ENCODE results near the gene TYW1.
"Not testable (repeated sequence)": the region's sequence is repeated elsewhere in the genome, so short reads cannot be mapped to it uniquely, and the experiment has no call there.

The TYW1 gene

DNA sequence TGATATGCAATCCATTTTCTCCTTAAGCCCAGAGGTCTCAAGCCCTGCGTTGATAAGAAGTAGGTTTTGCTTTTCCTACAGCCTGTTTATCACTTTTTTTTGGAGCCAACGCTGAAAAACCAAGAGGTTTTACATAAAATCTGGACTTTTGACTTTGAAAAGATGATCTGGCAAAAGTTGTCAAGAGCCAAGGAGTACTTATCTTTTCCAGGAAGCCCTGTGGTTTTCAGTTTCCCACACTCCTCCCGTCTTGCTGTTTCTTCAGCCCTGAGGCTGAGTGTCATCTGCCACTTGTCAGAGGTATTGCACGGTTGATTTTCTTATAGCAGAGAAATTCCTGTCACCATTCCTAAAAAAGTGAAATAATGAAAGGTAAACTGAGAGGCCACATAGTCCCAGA, 108.7 kb downstream of the TYW1 start:
- DNase-seq (ENCODE audit: low read depth), result peak; percentile 15
- TF ChIP-seq, protein P1, sequence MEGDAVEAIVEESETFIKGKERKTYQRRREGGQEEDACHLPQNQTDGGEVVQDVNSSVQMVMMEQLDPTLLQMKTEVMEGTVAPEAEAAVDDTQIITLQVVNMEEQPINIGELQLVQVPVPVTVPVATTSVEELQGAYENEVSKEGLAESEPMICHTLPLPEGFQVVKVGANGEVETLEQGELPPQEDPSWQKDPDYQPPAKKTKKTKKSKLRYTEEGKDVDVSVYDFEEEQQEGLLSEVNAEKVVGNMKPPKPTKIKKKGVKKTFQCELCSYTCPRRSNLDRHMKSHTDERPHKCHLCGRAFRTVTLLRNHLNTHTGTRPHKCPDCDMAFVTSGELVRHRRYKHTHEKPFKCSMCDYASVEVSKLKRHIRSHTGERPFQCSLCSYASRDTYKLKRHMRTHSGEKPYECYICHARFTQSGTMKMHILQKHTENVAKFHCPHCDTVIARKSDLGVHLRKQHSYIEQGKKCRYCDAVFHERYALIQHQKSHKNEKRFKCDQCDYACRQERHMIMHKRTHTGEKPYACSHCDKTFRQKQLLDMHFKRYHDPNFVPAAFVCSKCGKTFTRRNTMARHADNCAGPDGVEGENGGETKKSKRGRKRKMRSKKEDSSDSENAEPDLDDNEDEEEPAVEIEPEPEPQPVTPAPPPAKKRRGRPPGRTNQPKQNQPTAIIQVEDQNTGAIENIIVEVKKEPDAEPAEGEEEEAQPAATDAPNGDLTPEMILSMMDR (conservative IDR thresholded peaks at IDR 0.05; ENCODE audit: control insufficient read depth, insufficient read depth, low read depth, low read length), result no peak
- H3K4me3 ChIP-seq (ENCODE audit: control insufficient read depth, low read depth, low read length), result no peak overlapping the region

DNA sequence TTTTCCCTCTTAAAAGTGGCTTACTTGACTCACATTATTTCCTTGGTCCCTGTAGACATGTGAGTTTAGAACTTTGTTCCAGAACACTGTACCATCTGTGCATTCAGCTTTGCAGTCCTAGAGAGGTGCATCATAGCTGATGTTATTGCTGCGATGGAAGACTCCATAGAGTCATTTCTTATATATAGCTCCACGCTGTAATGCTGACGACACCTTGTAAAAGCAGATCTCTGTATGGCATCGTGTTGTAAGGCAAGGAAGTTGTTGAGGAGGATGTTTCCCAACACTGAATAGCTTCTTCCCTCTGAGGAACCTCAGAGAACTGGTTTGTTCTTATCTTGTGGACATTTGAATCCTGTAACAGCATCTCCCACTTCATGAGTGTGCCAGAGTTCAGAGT, 109.6 kb downstream of the TYW1 start:
- not testable (repeated sequence) for DNase-seq (ENCODE audit: low read depth); H3K4me3 ChIP-seq (ENCODE audit: control insufficient read depth, low read depth, low read length)

DNA sequence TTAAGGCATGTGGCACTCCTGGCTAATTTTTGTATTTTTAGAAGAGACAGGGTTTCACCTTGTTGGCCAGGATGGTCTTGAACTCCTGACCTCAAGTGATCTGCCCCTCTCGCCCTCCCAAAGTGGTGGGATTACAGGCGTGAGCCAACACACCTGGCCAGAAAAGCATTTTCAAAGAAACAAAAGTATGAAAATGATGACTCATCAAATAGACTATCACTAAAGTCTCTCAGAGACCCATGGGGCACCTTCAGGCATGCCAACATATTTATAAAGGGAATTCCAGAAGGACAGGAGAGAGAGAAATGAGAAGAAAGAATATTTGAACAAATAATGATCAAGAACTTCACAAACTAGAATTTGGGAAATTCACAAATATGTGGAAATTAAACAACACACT, 114.7 kb downstream of the TYW1 start:
- not testable (repeated sequence) for DNase-seq (ENCODE audit: low read depth); H3K4me3 ChIP-seq (ENCODE audit: control insufficient read depth, low read depth, low read length)

DNA sequence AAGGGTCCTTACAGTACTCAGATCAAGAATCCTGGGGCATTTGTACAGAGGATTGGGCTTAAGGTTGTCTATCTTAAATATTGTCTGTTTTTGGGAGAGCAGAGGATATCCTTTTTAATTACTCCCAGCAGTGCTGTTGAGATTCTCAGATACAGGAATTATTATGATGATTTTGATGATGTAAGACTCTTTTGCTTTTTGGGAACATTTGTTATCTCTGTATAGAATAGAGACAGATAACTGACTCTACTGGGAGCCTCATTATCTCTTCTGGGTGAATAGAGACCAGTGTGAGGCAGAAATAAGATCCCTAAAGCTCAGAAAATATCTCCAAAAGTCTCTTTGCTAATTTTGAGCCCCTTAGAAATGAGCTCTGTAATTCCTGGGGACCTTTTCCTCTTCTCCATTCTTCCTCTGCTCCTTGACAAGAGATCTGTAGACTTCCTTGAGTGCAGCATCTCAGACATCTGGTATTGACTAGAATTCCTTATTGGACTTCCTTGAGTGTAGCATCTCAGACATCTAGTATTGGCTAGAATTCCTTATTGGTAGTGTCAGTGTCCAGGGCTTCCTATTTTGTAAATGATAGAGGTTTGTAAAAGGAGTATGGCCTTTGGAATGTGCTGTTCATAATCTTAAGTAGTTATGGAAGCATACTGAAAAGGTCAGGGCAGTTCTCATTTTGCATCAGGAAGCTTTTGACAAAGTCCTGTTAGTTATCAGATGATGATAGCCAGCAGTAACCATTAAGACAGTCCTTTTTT, 118.0 kb downstream of the TYW1 start:
- DNase-seq (ENCODE audit: low read depth), result peak; percentile 12
- H3K4me3 ChIP-seq (ENCODE audit: control insufficient read depth, low read depth, low read length), result not testable (repeated sequence)

DNA sequence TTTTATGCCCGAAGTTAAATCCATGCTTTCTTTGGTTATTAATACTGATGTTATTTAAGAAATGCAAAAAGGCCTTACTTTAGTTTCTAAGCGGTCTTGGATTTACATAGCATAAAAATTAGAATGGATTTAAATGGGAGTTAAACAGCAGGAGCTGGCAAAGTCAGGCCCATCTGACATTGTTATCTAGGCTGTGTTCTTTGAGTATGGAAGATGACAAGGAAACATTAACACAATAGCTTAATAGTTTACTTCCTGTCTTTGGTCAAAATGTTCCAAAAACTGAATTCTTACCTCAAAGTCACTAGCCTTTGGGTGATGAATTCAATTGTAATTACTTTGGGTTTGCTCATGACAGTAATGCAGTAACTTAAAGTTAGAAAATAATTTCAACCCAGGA, 123.9 kb downstream of the TYW1 start:
- not testable (repeated sequence) for DNase-seq (ENCODE audit: low read depth); H3K4me3 ChIP-seq (ENCODE audit: control insufficient read depth, low read depth, low read length)

DNA sequence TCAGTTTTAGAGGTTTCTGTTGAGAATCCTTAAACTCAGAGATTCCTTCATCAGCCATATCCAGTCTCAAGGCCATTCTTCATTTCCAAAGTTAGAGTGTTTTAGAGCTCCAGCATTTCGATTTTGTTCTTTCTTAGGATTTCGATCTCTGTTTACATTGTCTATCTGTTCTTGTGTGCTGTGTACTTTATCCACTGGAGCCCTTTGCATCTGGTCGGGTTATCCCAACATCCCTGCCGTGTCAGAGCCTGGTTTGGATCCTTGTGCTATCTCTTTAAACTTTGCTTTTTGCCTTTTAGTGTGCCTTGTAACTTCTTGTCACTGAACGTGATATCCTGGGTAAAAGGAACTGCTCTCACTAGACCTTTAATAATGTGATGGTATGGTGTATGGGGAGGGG, 131.6 kb downstream of the TYW1 start:
- H3K4me3 ChIP-seq (ENCODE audit: control insufficient read depth, low read depth, low read length); DNase-seq (ENCODE audit: low read depth): not testable (repeated sequence)

DNA sequence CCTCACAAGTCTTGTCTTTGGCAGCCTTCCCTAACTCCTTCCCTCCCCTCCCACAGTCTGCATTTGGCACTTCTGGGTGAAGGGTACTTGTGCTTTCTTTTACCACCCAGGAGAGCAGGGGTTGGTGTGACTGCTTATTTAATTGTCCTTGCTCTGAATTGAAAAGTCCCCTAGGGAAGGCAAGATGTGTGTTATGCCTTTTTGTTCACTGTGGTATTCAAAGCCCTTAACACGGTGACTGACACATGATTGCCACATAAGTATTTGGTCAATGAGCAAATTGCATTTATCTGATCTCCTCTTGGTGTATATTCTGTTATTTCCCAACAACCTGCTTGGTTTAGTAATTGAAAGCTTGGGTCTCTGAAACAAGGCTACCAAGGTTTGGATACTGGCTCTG, 134.1 kb downstream of the TYW1 start:
- not testable (repeated sequence) for H3K4me3 ChIP-seq (ENCODE audit: control insufficient read depth, low read depth, low read length); DNase-seq (ENCODE audit: low read depth)

DNA sequence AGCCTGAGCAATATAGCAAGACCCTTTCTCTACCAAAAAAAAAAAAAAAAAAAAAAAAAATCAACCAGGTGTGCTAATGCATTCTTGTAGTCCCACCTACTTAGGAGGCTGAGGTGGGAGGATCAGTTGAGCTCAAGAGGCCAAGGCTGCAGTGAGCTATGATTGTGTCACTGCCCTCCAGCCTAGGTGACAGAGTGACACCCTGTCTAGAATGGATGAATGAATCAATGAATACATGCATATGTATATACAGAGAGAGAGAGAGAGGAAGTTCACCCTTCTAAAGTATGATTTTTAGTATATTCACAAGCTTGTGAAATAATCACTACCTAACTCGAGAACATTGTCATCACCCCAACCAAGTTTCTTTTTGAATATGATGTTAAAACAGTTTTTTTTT, 138.3 kb downstream of the TYW1 start:
- DNase-seq (ENCODE audit: low read depth); H3K4me3 ChIP-seq (ENCODE audit: control insufficient read depth, low read depth, low read length): not testable (repeated sequence)

DNA sequence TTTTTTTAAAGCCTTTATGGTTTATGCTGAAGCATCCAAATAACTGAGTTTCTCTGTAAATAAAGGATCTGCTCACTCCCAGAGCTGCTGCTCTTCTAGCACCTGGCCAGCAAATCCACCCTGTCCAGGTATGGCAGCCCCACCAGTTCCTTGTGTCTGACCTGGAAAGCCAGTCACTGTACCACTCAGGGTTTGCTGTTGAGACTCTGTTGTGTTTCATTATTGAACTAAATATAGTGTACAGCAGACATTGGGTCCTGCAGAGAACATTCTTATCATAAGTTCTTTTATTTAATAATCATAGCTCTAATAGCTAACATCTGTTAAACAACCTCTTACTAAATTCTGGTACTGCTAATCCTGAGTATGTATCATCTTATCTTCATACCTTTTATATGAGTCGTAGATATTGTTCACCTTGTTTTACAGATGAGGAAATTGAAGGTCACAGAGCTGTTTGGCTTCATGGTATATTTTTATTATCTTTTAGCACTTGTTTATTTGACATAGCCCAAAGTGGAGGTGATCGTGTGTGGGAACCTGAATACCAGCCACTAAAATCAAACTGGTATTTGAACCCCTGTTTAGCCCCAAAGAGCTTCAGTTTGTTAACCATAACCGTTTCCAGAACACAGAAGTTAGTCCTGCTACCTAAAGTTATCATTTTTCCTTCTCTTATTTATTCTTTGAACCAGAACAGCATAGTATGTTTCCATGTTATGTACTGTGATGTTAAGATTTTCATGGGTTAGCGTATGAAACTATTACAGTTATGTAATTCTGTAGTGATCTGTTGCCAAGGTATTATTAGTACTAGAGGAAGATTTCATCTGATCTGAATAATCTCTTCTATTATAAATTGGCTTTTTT, 139.2 kb downstream of the TYW1 start:
- DNase-seq (ENCODE audit: low read depth), result peak; percentile 23
- H3K4me3 ChIP-seq (ENCODE audit: control insufficient read depth, low read depth, low read length), result not testable (repeated sequence)

DNA sequence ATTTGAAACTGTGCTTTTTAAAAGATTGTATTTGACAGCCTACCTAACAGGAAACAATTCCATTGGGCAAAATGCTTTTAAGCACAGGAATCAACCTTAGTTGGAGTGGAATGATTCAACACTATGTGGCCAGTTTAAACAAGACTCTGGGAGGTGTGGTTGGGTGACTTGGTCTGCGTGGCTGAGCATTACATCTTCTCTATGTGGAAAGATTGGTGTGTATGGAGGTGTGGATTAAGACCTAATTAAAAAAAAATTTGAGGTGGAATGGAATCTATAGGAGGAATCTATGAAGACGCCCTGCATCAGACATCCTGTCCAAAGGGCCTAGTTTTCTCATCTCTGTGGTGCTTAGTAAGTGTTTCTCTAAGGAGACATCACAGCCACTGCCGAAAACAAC, 140.9 kb downstream of the TYW1 start:
- H3K4me3 ChIP-seq (ENCODE audit: control insufficient read depth, low read depth, low read length), result not testable (repeated sequence)
- DNase-seq (ENCODE audit: low read depth), result peak; percentile 11

DNA sequence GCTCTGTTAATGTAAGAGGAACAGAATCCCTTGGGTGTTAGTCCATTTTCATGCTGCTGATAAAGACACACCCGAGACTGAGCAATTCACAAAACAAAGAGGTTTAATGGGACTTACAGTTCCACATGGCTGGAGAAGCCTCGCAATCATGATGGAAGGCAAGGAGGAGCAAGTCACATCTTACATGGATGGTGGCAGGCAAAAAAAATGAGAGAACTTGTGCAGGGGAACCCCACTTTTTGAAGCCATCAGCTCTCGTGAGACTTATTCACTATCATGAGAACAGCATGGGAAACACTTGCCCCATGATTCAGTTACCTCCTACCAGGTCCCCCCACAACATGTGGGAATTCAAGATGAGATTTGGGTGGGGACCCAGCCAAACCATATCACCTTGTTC, 143.2 kb downstream of the TYW1 start:
- not testable (repeated sequence) for DNase-seq (ENCODE audit: low read depth); H3K4me3 ChIP-seq (ENCODE audit: control insufficient read depth, low read depth, low read length)

DNA sequence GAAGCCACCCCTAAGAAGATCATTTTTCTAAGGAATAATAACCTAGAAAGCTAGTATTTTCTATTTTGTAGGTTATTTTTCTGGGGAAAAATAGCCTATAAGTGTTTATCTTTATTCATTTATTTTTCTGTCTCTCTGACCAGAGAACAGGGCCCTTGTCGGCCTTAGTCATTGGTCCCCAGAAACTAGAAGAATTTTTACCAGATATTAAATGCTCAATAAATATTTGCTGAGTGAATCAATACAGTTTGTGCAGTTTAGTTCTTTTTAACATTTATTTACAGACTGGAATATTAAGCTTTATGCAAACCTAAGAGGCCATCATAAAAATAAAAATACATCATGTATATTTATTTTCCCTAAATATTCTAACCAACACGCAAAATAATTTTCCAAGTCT, 144.4 kb downstream of the TYW1 start:
- H3K4me3 ChIP-seq (ENCODE audit: control insufficient read depth, low read depth, low read length); DNase-seq (ENCODE audit: low read depth): not testable (repeated sequence)

DNA sequence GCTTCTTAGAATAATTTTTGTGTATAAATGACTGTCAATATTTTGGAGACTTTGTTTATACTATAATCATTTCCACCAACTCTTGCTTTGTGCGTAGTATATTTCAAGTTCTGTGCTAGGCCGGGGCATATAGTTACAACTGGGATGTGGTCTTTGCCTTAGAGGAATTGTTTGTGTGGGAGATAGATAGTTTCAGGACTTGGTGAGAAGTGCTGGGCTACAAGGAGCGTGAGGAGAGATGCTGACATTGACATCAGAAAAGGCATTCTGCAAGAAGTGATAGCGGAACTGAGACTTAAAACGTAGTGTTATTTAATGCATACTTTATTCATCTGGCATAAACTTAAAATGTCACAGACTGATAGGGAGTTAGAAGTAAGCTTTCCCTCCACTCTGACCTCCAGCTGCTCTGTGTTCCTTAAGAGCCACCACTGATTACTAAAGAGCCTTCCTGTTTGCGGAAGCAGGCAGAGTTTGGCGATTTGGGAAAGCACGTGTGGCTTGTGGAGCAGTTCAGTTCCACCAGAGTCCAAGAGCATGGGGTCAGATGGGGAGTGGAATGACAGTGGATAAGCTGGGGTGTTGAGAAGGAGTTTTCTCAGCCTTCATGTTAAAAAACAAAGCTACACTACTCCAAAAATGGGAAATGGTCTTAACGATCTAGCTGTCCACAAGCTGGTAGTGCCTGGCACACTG, 146.6 kb downstream of the TYW1 start:
- not testable (repeated sequence) for DNase-seq (ENCODE audit: low read depth)

DNA sequence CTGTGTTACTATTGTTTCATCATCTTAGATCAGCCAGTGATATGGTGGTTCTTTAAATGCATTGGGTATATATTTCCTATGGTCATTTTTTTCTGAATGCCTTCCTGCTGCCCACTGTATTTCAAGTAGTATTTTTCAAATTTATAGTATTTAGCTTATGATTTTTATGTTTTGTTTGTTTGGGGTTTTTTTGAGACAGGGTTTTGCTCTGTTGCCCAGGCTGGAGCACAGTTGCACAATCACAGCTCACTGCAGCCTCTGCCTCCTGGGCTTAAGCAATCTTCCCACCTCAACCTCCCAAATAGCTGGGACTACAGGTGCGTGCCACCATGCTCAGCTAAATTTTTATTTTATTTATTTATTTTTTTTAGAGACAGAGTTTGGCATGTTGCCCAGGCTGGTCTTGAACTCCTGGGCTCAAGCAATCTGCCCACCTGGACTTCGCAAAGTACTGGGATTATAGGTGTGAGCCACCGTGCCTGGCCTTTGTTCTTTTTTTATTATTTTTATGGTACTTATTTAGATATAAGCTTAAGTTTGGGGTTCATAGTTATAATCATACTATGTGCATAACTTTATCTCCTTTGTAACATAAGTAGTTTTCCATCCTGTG, 149.1 kb downstream of the TYW1 start:
- not testable (repeated sequence) for DNase-seq (ENCODE audit: low read depth); H3K4me3 ChIP-seq (ENCODE audit: control insufficient read depth, low read depth, low read length)

More for the DNA sequence above, 146.6 kb downstream of the TYW1 start:
- H3K4me3 ChIP-seq (ENCODE audit: control insufficient read depth, low read depth, low read length), result not testable (repeated sequence)

DNA sequence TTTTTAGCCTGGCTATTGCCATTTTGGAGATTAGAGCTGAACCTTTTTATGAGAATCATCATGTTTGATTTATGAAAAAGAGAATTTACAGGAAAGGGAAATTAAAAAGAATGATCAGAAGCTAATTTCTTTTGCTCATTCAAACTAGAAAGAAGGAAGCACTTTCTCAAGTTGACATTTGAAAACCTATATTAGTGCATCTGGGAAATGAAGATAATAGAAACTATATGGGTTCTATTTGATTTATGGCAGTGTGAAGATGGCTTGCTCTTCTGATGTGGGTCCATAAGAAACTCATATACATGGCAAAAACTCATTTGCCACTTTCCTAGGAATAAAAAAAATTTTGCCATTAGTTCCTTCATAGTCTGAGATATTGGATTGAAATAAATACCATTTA, 152.5 kb downstream of the TYW1 start:
- H3K4me3 ChIP-seq (ENCODE audit: control insufficient read depth, low read depth, low read length); DNase-seq (ENCODE audit: low read depth): not testable (repeated sequence)

DNA sequence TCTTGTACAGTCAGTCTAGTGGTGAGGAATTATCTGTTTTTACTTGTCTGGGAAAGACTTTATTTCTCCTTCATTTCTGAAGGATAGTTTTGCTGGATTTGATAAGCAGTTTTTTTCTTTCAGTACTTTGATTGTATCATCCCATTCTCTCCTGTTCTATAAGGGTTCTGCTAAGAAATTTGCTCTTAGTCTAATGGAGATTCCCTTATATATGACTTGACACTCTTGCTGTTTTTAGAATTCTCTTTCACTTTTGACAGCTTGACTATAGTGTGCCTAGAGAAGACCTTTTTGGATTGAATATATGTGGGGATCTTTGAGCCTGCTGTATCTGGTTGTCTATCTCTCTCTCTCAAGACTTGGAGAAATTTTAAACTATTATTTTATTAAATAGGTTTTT, 157.7 kb downstream of the TYW1 start:
- not testable (repeated sequence) for DNase-seq (ENCODE audit: low read depth); H3K4me3 ChIP-seq (ENCODE audit: control insufficient read depth, low read depth, low read length)

DNA sequence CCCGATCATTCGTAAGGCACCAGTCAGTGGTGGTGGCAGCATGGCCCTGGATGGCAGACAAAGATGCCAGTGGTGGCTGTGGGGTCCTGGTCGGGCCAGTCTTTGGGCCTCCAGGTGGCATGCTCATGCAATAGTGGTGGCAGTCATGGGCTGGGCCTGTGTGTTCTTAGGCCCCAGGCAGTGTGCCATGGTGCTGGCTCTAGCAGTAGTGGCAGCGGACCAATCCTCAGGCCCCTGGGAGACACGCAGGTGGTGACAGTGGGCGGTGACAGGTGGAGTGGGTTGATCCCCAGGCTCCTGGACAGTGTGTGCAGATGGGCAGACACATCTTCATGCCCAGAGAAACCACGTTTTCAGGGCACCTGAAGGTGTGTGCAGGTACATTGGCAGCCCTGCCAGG, 159.4 kb downstream of the TYW1 start:
- DNase-seq (ENCODE audit: low read depth); H3K4me3 ChIP-seq (ENCODE audit: control insufficient read depth, low read depth, low read length): not testable (repeated sequence)

All from fibroblast of mammary gland (primary cell).